GM18526 (cell line): ENCODE measurements around the gene ADNP.

Experiments
- POLR2A ChIP-seq: IDR thresholded peaks from 3 replicates; pipeline ENCODE4 v1.6.1; 2011; ENCODE audit not compliant: insufficient read length; ENCODE audit errors: extremely low read depth

The ADNP gene

DNA sequence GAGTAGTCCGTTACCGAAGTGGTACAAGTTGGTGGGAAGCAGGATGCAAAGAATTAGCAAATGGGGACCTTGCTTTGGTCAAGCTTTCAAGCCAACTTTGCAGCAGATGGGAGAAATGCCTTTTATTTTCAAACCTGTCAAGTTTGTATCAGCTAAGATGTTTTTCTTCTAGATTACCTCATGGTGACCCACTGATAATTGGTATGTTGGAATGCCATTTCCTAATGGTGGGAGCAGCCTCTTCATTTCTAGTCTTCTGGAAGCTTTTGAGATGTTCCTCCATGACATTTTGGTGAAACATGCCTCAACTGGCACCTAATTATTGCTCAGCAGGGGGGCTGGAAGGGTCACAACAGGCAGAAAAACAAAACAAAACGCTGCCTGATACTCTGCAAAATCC is 43.7 kb downstream of the ADNP start:
- TF ChIP-seq POLR2A: no peak

DNA sequence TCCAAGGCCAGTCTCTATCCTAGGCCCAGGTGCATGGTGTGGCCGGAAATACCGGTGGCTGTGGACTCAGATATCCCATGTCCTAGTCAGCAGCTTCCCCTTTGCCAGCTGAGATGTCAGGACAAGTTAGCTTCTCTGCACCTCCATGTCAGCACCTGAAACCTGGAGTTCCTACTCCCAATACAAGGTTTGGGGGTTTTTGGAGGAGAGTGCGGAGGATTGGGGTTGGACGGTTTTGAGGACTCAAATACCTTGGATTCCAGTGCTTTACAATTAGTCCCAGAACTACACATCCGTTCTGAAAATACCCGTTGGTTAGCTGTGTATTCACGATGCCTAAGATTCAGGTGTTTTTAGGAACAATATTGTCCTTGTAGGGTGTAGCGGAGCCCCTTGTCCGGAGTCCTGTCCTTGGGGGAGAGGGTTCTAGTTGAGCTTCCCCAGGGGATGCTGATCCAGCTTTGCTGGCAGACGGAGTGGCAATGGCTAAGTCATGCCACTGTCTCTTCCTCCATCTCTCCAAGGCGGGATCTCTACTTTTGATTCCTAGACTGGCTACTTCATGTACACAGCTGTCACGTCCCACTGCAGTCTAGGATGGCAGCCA is 45.0 kb downstream of the ADNP start:
- TF ChIP-seq POLR2A: no peak

DNA sequence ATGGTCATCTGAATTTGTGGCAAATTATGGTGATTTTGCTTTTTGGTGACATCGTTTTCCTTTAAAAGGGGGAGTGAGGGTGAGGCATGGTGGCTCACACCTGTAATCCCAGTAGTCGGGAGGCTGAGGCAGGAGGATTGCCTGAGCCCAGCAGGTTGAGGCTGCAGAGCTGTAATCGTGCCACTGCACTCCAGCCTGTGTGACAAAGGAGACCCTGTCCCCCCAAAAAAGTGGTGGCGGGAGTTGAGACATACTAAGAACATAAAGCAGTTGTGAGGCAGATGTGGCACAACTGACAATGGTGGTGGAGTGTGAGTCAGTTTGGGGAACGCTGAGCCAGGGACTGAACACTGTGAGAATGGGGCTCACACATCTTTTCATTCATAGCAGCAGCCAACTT is 45.5 kb downstream of the ADNP start:
- no peak for TF ChIP-seq POLR2A

DNA sequence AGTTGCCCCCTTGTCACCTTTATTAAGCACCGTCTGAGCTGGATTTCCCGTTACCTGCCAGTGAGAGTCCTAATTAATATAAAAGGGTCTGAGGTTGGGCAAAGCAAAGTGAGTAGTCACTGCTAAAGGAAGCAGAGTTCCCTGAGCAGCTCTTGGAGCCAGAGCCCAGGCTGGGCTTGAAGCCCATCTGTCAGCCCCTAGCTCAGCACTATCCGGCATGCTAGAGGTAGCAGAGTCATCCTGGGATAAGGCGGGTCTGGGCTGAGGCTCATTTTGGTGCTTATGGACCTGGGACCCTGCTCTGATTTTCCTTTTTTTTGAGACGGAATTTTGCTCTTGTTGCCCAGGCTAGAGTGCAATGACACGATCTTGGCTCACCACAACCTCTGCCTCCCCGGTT is 46.2 kb downstream of the ADNP start:
- no peak for TF ChIP-seq POLR2A

DNA sequence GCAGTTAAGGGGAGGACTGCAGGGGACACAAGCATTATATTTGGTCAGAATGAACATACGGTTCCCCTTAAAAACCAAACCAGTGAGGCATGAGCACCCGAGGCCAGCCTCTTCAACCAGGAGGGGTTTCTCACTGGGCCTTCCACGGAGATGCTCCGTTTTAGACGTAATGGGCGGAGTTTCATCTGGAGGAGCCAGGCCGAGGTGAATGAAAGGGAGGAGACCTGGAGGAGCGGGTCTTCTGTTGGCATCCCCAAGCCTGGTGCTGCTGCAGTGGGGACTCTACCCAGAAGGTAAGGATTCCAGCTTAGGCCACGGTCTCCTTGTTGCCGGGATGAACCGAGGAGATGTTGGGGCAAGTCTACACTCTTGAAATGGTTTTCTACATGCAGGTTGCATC is 47.4 kb downstream of the ADNP start:
- no peak for TF ChIP-seq POLR2A

DNA sequence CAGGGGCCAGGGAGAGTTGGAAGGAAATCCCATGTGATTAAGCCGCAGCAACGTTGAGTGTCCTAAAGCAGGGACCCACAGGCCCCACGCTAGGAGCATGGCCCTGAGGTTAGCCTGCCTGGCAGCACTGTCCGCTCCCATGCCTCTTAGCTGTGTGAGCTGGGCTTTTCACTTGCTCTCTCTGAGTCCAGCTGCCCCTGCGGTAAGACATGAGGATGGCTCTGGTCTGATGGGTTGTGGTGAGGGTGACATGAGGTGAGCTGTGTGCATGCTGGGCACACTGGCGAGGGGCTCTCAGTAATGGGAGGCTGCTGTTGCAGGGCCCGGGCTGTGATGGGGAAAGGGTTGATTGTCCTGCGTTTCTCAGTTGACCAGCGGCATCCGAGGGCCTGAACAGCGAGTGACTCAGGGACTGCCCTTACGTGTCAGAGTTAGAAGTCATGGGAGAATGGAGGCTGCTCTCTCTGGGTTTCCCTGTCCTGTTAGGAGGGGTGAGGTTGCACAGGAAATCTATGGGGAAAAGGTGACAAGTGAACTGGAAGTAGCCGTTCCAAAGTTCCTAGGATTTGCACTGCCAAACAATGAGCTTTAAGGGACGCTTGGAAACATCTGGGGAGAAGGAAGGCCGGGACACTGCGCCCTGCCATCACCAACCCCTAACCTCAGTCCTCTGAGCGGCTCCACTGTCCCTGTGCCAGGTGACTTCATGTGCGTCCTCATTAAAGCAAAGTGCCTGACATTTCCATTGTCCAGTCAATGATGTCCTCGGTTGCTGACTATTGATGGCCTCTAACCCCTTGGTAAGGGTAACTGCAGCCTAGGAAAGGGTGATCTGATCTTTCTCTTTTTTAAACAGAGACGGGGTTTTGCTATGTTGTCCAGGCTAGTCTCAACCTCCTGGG is 51.3 kb downstream of the ADNP start:
- TF ChIP-seq POLR2A: no peak

DNA sequence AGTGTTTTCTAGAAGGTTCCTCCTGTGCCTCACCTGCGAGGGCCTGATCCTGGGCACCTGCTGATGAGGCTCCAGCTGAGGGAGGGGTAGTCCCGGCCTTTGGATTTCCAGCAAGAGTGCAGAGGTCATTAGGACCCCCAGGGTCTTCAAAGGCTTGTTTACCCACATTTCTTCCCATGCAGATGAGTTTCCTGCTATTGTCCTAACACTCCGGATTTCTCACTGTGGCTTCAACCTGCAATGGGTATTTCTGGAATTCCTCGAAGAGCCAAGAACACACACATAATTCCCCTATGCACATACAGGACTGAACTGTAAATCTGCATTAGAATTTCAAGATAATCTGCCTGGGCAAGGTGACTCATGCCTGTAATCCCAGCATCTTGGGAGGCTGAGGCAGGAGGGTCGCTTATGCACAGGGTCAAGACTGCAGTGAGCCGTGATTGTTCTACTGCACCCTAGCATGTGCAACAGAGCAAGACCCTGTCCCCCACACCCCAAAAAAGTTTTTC is 53.9 kb downstream of the ADNP start:
- TF ChIP-seq POLR2A: no peak

DNA sequence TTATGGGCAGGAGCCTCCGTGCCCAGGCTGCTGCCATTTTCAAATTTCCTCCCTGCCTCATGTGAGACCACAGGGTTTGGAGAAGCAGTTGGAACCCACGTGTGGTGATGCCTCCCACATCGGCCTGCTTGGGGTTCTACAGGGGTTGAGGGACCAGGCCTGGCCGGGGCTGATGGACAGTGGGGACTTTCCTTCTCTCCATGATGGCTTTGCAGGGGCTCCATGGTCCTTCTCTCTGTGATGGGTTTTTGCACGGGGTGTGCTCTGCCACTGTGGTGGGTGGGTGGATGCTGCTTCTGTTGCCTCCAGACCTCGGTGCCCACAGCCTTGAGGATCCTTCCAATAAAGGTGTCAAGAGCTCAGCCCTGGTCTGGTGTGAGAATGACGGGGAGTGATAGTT is 54.4 kb downstream of the ADNP start:
- TF ChIP-seq POLR2A: no peak

DNA sequence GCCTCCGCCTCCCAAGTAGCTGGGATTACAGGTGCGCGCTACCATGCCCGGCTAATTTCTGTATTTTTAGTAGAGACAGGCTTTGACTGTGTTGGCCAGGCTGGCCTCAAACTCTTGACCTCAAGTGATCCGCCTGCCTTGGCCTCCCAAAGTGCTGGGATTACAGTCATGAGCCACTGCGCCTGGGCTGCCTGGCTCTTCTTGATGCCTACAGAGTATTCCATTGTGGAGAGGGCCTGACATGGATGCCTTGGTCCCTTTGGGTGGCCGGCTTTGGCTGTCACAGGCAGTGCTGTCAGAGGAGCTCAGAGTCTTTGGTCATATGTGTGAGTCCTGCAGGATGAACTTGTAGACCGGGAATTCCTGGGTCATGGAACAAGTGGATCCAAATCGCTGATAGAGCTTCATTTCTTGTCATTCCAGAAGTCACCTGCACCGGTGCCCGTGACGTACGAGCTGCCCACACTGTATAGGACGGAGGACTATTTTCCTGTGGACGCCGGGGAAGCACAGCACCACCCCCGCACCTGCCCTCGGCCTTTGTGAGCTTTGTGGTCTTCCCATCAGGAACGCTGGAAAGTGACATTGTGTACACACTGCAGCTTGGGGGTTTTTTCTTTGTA is 55.1 kb downstream of the ADNP start:
- TF ChIP-seq POLR2A: no peak

DNA sequence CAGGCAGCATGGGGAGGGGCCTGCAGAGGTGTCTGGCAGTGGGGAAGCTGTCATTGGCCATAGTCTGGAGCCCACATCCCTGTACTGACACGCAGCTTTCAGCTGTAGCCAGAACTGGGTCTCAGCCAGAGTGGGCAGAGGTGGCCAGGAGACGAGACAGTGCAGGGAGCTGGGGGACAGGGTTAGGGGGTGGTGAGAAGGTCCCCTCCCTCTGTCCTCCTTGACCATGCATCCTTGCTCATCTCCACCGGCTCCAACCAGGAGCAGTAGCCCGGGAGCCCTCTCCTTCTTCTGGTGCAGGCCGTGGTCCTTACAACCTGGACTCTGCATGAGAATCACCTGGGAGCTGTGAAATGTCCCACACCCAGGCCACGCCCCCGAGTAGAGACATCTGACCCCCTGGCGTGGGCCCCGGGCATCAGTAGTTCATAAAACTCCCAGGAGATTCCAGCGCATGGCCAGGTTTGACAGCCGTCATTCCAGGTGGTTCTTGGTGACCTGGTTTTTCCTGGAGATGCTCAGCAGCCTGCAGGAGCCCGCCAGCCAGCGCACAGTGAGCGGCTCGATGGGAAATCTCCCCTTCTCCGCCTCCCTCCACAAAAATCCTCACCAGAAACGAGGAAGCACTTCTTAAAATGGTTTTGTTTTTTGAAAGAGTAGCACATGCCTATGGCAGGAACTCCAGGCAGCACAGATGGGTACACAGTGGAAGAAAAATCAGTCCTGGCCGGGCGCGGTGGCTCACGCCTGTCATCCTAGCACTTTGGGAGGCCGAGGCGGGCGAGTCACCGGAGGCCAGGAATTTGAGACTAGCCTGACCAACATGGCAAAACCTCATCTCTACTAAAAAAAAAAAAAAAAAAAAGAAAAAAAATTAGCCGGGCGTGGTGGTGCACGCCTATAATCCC is 56.2 kb downstream of the ADNP start:
- TF ChIP-seq POLR2A: no peak

DNA sequence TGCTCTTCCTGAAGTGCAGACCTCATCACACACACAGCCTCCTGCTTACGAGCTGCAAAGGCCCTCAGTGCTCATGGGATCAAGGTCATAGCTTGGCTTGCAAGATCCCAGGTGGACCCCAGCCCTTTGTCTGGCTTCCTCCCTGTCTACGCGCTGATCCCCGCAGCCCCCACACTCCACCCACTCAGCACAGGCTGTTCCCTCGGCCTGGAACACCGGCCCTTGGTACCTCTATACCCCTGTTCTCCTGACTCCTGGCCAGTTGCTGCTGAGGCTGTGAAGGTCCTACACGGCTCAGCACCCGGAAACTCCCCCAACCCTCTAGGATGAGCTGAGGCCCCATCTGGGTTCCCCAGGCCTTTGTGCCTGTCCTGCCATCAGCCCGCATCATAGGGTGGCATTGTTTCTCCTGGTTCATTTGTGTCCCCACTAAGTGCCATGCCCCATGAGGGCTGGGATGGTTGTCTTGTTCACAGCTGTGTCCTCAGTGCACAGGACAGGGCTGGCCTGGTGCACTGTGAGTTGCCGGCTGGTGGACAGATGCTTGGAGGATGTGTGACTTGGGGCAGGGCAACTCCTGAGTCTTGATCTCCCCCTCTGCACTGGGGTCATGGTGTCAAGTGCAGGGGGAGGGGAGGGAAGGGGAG is 57.0 kb downstream of the ADNP start:
- no peak for TF ChIP-seq POLR2A

DNA sequence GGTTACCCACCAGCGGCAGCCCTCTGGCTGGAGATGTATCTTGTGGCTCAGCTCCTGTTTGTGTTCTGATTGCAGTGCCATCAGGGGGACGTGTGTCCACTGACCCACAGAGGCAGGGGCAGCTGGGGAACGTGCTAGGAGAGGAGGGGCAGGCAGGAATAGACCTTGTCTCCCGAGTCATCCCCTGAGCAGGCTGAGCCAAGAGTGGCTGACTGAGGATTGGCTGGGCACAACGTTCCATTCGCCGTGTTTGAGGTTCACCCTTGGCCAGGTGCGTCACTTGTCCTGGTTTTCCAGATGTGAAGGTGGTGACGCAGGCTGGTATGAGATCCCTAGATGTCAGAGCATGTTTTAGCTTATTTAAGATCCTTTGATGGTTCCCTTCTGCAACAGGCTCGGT is 57.7 kb downstream of the ADNP start:
- no peak for TF ChIP-seq POLR2A

DNA sequence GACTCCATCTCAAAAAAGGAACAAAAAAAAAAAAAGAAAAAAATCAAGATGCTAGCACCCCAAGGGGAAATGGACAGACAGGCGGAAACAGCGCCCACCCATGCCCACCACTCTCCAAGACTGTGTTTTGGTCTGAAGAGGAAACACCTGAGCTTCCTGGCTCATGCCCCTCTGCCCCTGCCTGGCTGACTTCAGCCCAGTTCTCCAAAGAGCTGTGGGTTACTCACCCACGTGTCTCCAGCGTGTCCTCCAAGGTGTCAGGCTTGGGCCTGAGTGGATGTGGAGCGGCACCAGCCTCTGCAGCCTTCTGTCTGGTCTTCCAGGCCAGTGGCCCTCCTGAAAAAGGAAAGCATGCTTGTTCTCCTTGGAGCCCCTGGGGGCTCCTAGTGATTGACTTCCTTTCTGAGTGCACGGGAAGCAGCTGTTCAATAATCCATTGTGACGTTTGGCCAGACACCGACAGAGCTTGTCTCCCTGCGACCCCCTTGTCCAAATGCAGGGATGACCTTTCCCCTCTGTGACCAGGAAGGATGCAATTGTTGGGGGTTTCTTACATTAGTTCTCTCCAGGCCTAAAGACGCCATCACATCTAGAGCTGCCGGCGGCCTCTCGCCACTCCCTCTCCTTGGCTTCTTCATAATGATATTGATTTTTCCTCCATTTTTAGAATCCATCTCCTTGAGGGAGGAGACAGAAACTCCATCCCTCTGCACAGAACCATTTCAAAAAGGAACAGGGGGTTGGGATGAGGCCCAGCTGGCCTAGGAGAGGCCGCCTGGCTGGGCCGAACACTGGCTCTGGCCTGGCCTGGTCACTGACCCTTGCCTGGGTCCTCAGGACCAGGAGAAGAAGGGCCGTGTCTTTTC is 58.4 kb downstream of the ADNP start:
- no peak for TF ChIP-seq POLR2A
